NB4 (cell line): ENCODE results near the gene ABCC8.

Experiments used
- MYC ChIP-seq: IDR thresholded peaks from 2 replicates; pipeline ENCODE4 v1.6.1; 2011; ENCODE audit warnings: low read depth, low read length
- POLR2A ChIP-seq: IDR thresholded peaks from 2 replicates; pipeline ENCODE4 v1.6.1; 2011; ENCODE audit warnings: mild to moderate bottlenecking; ENCODE audit not compliant: insufficient read length; ENCODE audit errors: extremely low read depth
- TF ChIP-seq, protein P1 (sequence below): IDR thresholded peaks from one replicate; pipeline ENCODE4 v1.5.1; 2012; ENCODE audit warnings: low read depth, low read length
- TF ChIP-seq, protein P2 (sequence below): IDR thresholded peaks from 2 replicates; pipeline ENCODE4 v1.6.1; 2011; ENCODE audit warnings: low read depth, low read length

DNA sequence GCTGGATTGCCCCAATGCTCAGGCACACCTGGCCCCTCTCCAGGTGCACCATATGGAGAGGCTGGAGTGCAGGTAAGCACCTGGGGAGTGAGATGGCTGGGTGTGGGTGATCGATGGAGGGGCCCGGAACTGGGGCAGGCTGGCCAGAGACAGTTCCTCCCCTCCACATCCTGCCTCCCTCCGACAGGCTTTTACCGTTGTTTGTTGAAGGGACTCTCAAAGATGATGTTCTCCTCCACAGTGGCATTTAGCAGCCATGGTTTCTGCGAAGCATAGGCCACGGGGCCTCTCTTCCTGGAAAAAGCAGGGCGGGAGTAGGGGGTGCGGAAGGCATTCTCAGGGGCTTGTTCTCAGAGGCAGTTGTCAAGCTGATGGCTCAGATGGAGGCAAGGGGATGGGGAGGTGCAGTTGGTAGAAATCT is 62.3 kb downstream of the ABCC8 start:
- TF ChIP-seq, protein P1, sequence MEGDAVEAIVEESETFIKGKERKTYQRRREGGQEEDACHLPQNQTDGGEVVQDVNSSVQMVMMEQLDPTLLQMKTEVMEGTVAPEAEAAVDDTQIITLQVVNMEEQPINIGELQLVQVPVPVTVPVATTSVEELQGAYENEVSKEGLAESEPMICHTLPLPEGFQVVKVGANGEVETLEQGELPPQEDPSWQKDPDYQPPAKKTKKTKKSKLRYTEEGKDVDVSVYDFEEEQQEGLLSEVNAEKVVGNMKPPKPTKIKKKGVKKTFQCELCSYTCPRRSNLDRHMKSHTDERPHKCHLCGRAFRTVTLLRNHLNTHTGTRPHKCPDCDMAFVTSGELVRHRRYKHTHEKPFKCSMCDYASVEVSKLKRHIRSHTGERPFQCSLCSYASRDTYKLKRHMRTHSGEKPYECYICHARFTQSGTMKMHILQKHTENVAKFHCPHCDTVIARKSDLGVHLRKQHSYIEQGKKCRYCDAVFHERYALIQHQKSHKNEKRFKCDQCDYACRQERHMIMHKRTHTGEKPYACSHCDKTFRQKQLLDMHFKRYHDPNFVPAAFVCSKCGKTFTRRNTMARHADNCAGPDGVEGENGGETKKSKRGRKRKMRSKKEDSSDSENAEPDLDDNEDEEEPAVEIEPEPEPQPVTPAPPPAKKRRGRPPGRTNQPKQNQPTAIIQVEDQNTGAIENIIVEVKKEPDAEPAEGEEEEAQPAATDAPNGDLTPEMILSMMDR = no peak
- TF ChIP-seq, protein P2, sequence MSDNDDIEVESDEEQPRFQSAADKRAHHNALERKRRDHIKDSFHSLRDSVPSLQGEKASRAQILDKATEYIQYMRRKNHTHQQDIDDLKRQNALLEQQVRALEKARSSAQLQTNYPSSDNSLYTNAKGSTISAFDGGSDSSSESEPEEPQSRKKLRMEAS = no peak
- TF ChIP-seq POLR2A (no peak), MYC (no peak)
